H7 (cell line): ENCODE results near the gene AGAP1. TPM values are rescaled to one million over a fixed set of nuclear protein-coding genes. Genes with fewer than 3 reads are reported as not detected.

ENCODE experiments used
- DNase-seq: peaks from one replicate; pipeline ENCODE4 v3.0.0; 2012
- H3K27me3 ChIP-seq: 2 replicates; pipeline ENCODE4 v1.6.0; 2011; ENCODE audit warnings: mild to moderate bottlenecking, low read length; ENCODE audit not compliant: control insufficient read depth, insufficient read depth
- H3K36me3 ChIP-seq: replicated peaks from 2 replicates; pipeline ENCODE4 v1.5.1; 2011; ENCODE audit warnings: low read length; ENCODE audit not compliant: control insufficient read depth, insufficient read depth
- H3K4me3 ChIP-seq: 2 replicates; pipeline ENCODE4 v1.5.1; 2011; ENCODE audit warnings: low read depth, mild to moderate bottlenecking, control low read depth, low read length, moderate library complexity; ENCODE audit not compliant: insufficient read depth
- total RNA-seq: library from RNA; depleted of rRNA; stranded (reverse); fragments of >200 nt; shearing (Covaris generic); gene quantifications from 2 replicates; pipeline ENCODE4 v1.2.3, GENCODE V29; 2014

Gene AGAP1
- total RNA-seq, 1 experiment from 2014 or later: 12.6 TPM

DNA sequence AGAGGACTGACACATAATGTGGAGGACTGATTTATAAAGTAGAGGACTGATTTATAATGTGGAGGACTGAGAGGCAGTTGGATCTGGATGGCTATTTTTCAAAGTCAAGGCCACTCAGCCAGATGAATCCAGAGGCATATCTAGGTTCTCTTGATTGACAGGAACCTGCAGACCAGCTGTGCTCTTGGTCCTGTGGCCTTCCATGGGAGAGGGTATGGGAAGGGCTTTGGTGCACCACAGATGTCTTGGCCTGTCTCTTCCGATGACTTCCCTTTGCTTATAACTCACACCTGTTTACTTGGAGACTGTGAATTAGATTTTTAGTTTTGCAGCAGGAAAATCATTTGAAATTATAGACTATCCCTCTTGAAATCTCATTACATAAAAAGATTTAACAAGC, 32.3 kb downstream of the AGAP1 start:
- DNase-seq: no peak
- H3K27me3 ChIP-seq: no peaks in the 10 kb centered on the region
- no peaks in the 10 kb centered on the region for H3K36me3 ChIP-seq
- H3K4me3 ChIP-seq: no peak overlapping the region

DNA sequence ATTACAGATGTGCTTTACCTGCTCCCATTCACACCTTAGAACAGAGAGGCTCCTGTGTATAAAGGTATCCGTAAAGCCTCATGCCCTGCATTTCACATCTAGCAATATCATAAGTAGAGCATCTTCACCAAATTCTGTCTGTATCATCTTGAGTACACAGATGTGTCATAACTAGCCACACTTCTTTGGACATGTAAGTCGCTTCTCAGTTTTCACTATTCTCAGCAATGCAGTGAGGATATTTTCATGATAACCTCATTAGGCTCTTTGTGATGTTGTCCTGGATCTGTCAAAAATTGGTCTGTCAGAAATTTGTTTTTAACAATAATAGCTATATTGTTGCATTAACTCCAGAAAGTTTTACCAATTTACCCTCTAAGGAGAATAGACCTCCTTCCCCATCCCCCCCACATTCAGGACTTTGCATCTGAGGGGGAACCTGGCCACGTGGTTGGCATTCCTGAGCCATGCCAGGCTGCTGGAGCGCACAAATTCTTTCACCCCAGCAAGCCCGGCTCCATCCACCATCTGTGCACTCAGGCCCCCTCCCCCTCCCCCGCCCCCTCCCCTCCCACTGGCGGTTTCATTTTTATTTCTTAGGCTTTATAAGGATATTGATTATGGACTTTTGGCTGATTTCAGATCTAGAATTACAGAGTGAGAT, 34.1 kb downstream of the AGAP1 start:
- H3K36me3 ChIP-seq: no peaks in the 10 kb centered on the region
- peak; percentile 82 for DNase-seq
- no peaks in the 10 kb centered on the region for H3K27me3 ChIP-seq
- no peak overlapping the region for H3K4me3 ChIP-seq

DNA sequence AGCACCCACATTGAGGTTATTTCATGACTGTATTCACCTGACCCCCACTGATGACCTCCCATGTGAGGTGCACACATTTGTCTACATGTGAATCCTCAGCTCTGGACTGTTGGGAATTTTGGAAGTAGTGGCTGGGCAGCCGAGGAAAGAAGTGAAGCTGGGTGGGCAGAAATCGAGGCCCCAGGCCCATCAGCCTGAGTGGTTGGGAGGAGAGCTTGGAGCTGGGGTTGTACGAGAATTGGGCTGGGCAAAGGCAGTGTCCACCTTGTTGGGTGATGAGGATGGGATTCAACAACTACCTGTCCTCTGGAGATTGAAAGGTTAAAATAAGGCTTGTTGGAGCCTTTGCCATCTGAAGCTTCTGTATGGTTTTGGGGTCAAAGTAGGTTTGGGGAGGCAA, 35.8 kb downstream of the AGAP1 start:
- no peak overlapping the region for H3K4me3 ChIP-seq
- no peak for DNase-seq
- H3K27me3 ChIP-seq: no peaks in the 10 kb centered on the region
- no peaks in the 10 kb centered on the region for H3K36me3 ChIP-seq

DNA sequence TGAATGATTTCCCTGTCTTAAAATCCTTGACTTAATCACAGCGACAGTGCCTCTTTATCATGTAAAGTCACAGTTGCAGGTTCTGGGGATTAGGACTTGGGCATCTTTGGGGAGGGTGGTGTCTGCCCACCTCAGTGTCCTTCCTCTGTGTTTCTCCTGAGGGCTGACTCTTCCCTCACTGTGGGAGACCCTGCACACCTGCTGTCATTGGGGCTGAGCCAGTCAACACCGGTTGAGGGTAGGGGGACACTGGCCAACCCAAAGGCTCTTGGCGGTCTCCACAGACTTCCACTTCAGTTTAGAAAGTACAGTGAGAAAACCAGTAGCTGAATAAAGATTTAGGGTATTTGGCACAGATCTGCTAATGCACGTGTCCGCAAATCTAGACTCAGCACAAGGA, 36.9 kb downstream of the AGAP1 start:
- Histone ChIP-seq H3K4me3 (no peak overlapping the region), H3K36me3 (no peaks in the 10 kb centered on the region), H3K27me3 (no peaks in the 10 kb centered on the region)
- no peak for DNase-seq

DNA sequence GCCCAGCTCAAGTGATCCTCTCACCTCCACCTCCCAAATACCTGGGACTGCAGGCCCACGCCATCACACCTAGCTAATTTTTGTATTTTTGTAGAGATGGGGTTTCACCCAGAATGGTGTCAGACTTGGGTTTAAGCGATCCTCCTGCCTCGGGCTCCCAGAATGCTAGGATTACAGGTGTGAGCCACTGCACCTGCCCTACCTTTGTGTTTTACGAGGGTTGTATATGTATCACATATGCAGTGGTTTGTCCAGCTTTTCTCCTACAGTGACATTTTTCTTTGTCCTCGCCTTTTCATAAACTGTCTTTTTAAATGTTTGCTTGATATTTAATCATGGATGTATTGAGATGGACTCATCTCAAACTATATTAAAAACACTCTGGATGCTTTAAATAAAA, 38.5 kb downstream of the AGAP1 start:
- H3K4me3 ChIP-seq: no peak overlapping the region
- no peak for DNase-seq
- H3K27me3 ChIP-seq: no peaks in the 10 kb centered on the region
- H3K36me3 ChIP-seq: no peaks in the 10 kb centered on the region

DNA sequence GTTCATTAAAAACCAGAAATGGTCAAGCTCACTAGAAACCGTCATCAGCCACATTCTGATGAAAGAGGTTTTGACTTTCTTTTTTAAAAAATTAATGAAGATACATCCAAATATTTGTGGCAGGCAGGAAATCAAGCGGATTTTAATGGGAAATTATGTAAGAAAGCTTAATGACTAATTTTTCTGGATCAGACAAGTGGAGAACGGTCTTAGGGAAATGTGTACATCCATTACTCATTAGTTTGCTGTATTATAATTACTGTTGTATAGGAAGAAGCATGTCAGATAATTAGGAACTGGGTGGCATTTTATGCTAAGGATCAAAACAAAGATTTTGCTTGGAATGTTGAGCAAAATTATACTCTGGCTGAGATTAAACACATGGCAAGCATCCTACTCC, 39.4 kb downstream of the AGAP1 start:
- Histone ChIP-seq H3K27me3 (no peaks in the 10 kb centered on the region), H3K4me3 (no peak overlapping the region), H3K36me3 (no peaks in the 10 kb centered on the region)
- no peak for DNase-seq

DNA sequence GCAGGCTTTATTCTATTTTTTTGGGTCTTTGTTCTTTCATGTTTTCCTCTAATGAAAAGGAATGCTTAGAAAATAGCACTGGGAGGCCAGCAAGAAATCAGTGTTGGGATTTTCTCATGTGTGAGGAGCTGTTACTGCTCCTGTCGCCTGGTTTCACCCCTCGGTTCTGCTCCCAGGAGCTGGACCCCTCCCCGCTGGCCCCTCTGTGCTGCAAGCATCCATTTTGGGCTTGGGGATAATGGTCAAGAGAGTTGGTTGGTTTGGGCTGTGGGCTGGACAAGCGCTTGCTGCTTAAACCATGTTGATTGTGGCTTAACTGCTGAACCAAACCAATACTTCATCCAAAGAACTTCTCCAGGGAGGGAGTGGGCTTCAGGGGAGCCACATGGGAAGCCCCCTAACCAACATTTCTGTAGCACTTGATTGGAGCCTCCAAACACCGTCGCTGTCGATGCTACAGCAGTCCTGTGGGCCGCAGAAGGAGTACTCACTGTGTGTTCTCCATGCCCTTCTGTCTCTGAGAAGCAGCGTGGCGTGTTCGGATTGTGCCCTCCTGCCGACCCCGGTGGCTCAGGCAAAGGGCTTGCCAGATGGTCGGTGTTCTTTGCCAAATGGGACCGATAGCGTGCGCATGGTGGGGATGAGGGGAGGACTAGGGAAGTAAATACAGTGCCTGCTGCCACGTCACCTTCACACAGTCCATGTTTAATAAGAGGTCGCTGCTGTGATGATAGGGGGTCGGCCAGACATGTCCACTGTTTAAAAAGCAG, 40.0 kb downstream of the AGAP1 start:
- H3K27me3 ChIP-seq: no peaks in the 10 kb centered on the region
- no peak for DNase-seq
- no peak overlapping the region for H3K4me3 ChIP-seq
- no peaks in the 10 kb centered on the region for H3K36me3 ChIP-seq

DNA sequence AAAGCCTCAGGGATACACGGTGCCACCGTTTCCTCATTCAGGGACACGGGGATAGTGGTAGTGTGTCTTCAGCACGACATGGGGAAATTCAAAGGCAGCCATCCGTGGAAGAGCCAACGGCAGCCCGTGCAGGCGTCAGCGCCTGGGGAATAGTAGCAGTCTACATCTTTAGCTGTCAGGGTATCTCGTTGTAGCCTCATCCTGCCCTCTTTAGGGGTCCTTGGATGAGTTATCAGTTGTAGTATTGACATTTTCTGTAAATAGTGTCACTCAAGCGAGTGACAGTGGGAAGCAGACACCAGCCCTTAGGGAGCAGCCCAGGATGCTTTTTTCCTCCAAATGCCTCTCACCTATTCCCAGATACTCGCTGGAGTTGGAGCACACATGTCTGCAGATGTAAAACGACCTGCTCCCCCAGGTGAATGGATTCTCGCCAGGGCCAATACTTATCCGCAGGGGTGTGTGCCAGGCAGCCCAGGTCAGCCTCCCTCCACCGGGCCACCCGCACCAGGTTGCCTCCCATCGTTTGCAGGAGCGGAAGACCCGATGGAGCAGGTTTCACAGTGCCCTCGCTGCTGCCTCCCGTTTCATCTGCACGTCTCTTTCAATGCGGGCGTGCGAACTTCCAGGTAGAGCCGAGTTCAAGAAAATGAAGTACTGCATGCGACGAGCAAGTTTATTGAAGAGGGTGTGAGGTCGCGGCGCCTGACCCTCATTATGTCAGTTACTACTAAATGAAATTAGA, 41.0 kb downstream of the AGAP1 start:
- Histone ChIP-seq H3K36me3 (no peaks in the 10 kb centered on the region), H3K27me3 (no peaks in the 10 kb centered on the region), H3K4me3 (no peak overlapping the region)
- no peak for DNase-seq

DNA sequence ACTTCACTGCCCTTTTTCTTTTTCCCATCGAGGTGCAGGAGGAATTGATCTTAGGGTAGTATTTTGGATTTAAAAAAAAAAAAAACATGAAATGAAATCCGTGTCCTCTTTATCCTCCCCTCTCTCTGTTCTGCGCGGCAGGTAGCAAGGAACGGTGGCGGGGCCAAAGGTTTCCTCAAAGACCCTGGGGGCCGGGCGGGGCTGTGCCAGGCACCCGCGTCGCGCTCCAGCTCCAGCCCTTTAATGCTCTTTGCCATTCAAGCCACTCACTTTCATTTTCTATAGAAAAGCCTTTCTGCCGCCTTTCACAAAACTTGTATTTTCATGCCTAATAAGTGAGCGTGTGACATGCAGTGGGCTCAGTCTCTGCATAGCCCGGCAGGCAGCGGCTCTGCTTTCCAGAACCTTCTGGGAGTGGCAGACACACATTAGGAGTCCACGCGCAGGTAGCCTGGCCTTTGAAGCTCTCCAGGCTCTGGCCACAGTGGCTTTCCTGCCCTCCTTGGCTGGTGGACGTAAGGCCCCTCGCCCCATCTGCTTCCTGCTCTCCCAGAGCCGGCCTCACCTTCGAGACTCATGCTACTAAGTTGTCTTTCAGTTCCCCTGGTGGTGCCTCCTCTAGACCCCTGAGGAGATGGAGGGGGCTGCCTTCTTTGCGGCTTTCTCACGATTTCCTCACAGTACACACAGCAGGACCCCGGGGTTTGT, 41.7 kb downstream of the AGAP1 start:
- H3K4me3 ChIP-seq: no peak overlapping the region
- no peaks in the 10 kb centered on the region for H3K27me3 ChIP-seq

DNA sequence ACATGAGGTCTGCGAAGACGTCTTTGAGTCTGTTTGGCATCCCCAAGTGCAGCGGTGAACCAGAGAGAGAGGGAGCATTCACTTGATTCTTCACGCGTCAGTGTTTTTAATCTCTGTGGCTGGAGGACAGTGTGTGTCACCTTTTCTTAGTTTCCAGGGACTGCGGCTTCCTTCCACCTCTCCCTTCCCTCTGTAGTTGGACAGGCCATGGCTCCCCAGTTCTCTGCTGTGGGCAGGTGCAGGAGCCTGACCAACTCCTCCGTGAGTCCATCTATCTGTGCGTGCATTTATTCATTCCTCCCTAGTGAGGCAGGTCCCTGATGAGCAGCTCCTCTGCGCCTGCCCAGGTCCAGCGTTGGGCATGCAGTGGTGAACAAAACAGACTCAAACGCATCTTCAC, 42.9 kb downstream of the AGAP1 start:
- DNase-seq: no peak
- H3K36me3 ChIP-seq: no peaks in the 10 kb centered on the region
- no peaks in the 10 kb centered on the region for H3K27me3 ChIP-seq
- H3K4me3 ChIP-seq: no peak overlapping the region

More for the DNA sequence above, 41.7 kb downstream of the AGAP1 start:
- peak; percentile 56 for DNase-seq
- H3K36me3 ChIP-seq: no peaks in the 10 kb centered on the region

DNA sequence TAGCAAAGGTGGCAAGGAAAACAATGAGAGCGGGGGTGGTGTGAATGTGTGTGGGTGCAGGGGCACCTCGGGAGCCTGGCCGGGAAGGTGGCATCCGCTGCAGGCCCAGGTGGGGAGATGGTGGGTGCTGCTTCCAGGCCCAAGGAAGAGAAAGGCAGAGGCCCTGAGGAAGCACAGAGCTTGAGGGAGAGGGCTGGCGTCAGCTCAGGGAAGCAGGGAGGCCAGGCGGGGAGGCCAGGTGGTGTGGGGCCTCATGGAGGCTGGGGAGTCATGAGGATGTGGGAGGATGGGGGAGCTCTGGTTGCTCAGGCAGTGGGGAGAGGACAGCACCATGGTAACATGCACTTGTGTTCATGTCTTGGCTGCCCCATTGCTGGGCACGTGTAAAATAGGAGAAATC, 43.3 kb downstream of the AGAP1 start:
- H3K4me3 ChIP-seq: no peak overlapping the region
- no peak for DNase-seq
- no peaks in the 10 kb centered on the region for H3K36me3 ChIP-seq
- no peaks in the 10 kb centered on the region for H3K27me3 ChIP-seq

DNA sequence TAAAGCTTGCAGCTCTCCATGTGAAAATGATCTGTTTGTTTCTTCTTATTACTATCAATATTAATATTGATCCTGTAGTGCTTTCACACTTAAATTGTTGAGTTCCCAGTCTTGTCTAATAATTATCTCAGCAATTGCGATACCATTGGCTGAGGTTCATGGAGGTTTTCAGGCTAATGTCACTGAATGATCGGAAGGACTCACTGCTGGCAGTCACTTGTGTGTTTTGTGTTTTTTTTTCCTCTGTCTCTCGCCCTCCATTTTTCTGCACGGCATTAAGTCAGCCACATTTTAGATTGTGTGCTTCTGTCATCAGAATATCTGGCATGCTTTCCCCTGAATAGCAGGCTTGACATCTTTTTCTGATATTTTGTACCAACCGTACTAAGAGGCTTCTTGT, 43.7 kb downstream of the AGAP1 start:
- DNase-seq: no peak
- Histone ChIP-seq H3K4me3 (no peak overlapping the region), H3K36me3 (no peaks in the 10 kb centered on the region), H3K27me3 (no peaks in the 10 kb centered on the region)

DNA sequence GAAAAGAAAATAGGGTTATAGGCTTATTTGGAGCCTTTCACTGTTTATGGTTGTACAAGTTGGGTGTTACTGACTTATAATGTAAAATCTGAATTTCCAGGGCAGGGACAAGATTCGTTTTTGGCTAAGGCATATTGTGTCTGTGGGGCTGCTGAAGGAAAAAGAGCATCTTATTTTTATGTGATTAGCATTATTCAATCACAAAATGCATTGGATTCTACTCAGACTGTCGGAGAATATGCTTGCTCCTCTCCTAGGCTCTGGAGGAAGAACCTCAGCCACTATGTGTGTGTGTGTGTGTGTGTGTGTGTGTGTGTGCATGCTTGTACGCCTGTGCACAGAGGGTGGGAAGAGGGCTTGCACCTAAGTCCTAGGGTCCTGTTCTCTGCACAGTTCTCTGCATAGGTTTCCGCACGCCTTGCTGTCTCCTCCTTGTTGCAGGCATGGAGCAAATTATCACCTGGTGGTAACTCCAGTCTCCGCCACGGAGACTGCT, 44.3 kb downstream of the AGAP1 start:
- H3K4me3 ChIP-seq: no peak overlapping the region
- H3K27me3 ChIP-seq: no peaks in the 10 kb centered on the region
- DNase-seq: peak; percentile 60
- no peaks in the 10 kb centered on the region for H3K36me3 ChIP-seq

DNA sequence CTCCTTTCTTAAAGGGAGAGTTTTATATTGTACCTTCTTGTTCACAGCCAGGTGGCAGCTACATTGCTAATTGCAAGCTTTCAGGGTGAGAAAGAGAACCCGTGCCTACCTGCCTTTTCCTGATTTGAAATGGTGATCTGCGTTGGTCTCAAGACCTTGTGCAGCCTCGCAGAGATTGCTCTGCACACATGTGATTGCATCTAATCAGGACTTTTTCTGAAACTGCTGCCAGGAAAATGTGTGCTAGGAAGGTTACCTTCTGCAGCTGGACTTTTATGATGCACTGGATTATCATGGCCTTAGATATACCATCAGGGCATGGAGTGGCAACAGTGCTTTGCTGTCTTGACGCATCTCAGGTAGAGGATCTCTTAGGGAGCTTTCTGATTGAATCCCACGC, 45.1 kb downstream of the AGAP1 start:
- no peaks in the 10 kb centered on the region for H3K36me3 ChIP-seq
- H3K27me3 ChIP-seq: no peaks in the 10 kb centered on the region
- no peak overlapping the region for H3K4me3 ChIP-seq
- DNase-seq: no peak
